ENCODE measurements around the gene MDFIC.
"Not testable (repeated sequence)": the region's sequence is repeated elsewhere in the genome, so short reads cannot be mapped to it uniquely, and the experiment has no call there.

The MDFIC gene, protein sequence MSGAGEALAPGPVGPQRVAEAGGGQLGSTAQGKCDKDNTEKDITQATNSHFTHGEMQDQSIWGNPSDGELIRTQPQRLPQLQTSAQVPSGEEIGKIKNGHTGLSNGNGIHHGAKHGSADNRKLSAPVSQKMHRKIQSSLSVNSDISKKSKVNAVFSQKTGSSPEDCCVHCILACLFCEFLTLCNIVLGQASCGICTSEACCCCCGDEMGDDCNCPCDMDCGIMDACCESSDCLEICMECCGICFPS

DNA sequence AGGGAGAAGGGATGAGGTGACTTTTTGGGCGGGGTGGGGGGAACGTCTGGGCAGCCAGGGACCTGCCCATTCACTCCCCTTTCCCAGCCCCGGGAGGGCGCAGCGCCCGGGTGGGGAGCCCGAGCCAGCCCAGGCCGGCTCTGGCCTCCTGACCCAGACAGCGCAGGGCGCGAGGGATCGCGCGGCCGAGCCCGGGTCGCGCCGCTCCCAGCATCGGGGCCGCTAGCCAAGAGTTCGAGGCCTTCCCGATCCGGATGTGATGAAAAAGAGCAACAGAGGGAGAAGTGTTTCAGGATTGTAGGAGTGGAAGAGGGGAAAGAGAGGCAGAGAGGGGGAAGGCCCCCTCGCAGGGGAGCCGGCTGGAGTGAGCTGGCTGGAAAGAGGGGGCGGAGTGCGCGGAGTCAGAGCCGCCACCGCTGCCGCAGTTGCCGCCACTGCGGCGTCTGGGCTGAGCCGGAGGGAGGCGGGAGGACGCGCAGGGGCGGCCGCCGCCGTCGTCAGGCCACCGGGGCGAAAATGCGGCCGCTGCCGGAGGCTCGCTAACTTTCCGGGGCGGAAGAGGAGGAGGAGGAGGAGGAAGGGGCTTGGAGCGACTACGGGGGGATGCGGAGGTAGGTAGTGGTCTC lies at the start of gene MDFIC:
Gene MDFIC (plus strand): TSS at position 69 of the 626 bp plus-strand sequence. CDS start 940 bp downstream, outside the sequence.
- H3K4me1 Mint-ChIP-seq, result peaks cover 54% of the 10 kb centered on the region
- no peaks in the 10 kb centered on the region for H3K9me3 Mint-ChIP-seq
- peak within 1 kb of the TSS; percentile 99 for H3K27ac Mint-ChIP-seq
- no peak within 1 kb of the TSS for H3K4me3 Mint-ChIP-seq
- DNase-seq (ENCODE audit: low spot score in 2 of 2), result peak; percentile 63 to 85
- H3K36me3 Mint-ChIP-seq, result peaks cover 48% of the 10 kb centered on the region
- ATAC-seq, result peak; percentile 78

DNA sequence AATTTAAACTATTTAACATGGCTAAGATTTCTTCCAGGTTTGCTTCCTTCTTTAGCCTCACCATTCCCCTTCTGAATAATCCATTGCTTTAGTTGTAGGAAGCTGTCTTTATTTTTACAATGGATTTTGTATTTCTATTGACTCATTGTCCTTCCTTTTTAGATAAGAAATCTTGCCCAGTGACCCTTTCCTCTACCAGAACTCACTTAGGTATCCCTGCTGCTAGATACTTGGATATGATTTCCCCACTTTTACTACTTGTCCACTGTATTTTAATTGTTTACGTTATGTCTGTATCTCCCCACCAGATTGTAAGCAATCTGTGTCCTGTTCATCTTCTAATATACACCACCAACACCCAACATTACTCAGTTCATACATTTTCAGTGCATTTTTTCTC lies 47.7 kb upstream of the MDFIC start:
- Mint-ChIP-seq H3K27ac (no peak overlapping the region), H3K4me3 (no peak overlapping the region), H3K9me3 (peaks cover 6% of the 10 kb centered on the region), H3K36me3 (no peaks in the 10 kb centered on the region), H3K4me1 (no peaks in the 10 kb centered on the region)
- no peak for DNase-seq (ENCODE audit: low spot score in 2 of 2)
- ATAC-seq, result no peak

DNA sequence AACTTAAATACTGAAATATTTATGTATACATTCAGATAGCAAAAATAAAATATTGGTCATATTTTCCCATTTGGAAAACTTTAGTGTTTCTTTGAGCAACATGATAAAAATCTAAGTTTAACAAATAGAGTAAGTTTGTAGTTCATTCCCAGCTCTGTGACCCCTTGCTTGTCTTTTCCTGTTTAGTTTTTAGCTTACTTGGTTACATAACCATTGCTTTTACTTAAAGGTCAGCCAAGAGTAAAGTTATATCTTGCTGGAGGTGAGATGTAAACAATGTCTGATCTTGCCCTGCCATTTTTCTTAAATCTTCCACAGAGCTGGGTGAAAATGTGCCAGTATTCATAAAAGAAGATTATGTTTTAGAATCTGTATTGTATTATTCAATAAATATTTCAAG lies 46.7 kb upstream of the MDFIC start:
- no peaks in the 10 kb centered on the region for H3K4me1 Mint-ChIP-seq
- no peak for ATAC-seq

DNA sequence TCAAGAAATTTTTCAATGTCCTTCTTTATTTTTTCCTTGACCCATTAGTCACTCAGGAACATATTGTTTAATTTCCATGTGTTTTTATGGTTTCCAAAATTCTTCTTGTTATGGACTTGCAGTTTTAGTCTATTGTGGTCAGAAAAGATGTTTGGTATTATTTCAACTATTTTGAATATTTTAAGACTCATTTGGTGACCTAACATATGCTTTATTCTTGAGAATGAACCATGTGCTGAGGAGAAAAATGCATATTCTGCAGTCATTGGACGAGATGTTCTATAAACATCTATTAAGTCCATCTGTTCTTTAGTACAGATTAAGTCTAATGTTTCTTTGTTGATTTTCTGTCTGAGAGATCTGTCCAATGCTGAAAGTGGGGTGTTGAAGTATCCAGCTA lies 42.3 kb upstream of the MDFIC start:
- no peak overlapping the region for H3K27ac Mint-ChIP-seq
- H3K4me3 Mint-ChIP-seq, result no peak overlapping the region
- no peaks in the 10 kb centered on the region for H3K36me3 Mint-ChIP-seq
- no peak for DNase-seq (ENCODE audit: low spot score in 2 of 2)
- no peaks in the 10 kb centered on the region for H3K4me1 Mint-ChIP-seq
- ATAC-seq, result no peak
- peaks cover 17% of the 10 kb centered on the region for H3K9me3 Mint-ChIP-seq

More for the DNA sequence above, 46.7 kb upstream of the MDFIC start:
- Mint-ChIP-seq H3K27ac (no peak overlapping the region), H3K4me3 (no peak overlapping the region), H3K9me3 (peaks cover 8% of the 10 kb centered on the region), H3K36me3 (no peaks in the 10 kb centered on the region)
- DNase-seq (ENCODE audit: low spot score in 2 of 2), result no peak

DNA sequence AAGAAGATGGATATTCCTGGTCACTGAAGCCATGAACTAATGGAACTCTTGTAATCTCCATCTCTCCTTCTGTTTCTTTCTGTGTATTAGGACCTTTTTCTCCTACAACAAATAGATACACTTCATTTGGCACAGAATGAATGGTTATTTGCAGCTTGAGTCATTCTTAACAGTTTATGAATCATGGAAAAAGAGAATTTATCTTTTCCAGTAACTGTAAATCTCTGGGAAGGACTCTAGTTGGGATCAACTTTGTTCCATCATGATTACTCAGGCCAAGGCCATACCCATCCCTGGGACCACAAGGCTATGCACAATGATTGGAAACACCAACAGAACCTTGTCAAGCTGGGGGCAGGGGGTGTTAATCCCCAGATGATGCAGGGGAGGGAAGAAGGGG lies 36.1 kb upstream of the MDFIC start:
- Mint-ChIP-seq H3K36me3 (peaks cover 17% of the 10 kb centered on the region), H3K4me1 (peaks cover 18% of the 10 kb centered on the region), H3K9me3 (peaks cover 9% of the 10 kb centered on the region), H3K27ac (no peak overlapping the region), H3K4me3 (no peak overlapping the region)
- no peak for ATAC-seq
- DNase-seq (ENCODE audit: low spot score in 2 of 2), result no peak

DNA sequence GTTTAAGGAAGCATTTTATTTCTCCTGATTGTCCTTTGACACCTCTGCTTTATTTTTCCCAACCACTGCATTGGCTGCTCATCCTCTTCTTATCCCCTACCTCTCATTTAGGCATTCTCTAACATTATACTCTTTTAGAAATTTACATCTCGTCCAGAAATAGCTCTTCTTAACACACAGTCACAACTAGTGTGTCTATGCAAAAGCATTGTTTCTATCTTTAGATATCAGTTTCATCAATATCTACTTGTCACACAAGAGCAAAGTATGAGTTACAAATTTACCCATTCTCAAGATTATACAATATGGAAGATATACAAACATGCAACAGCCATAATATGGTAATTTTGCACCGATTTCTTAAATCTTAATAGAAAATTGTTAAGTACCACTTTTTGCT lies 35.7 kb upstream of the MDFIC start:
- Mint-ChIP-seq H3K36me3 (peaks cover 17% of the 10 kb centered on the region), H3K9me3 (peaks cover 6% of the 10 kb centered on the region), H3K4me1 (peaks cover 18% of the 10 kb centered on the region), H3K27ac (no peak overlapping the region), H3K4me3 (no peak overlapping the region)
- ATAC-seq, result no peak
- no peak for DNase-seq (ENCODE audit: low spot score in 2 of 2)

DNA sequence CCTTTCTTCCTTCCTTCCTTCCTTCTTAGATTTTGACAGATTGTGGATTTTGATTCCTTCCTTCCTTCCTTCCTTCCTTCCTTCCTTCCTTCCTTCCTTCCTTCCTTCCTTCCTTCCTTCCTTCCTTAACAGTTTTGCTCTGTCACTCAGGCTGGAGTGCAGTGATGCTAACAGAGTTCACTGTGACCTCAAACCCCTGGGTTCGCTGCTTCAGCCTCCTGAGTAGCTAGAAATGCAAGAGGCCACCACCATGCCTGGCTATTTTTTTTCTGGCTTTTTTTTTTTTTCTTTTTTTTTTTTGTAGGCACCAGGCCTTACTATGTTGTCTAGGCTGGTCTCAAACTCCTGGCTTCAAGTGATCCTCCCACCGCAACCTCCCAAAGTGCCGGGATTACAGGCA lies 32.8 kb upstream of the MDFIC start:
- not testable (repeated sequence) for ATAC-seq; DNase-seq (ENCODE audit: low spot score in 2 of 2)

DNA sequence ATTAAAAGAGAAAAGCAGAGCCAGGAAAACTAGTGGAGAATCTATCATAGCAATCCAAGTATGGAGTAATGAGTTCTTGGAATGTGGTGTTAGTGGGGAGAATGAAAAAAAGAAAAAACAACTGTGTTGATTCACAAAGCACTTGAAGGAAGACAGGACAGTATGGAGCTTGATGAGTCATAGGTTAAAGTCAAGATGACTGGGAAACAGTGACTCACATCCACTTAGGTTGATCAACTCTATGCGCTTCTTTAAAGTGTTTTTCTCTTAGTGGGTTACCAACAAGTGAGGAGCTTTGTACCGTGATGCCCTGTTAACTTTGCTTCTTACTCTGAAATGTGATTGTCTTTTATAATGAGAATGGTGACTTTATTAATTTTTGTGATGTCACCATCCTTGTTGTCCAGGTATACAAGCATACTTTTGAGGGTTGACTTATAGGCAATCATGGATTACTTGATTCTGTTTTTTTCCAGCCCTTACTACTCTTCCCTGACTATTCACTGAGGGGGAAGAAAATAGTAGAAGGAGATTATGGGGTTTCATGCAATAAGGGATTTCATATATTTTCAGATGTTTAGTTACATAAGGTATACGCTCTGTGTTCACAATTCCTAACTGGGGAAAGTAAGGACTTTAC lies 32.1 kb upstream of the MDFIC start:
- peaks cover 23% of the 10 kb centered on the region for H3K4me1 Mint-ChIP-seq
- H3K9me3 Mint-ChIP-seq, result peaks cover 4% of the 10 kb centered on the region
- H3K27ac Mint-ChIP-seq, result peak overlapping the region; percentile 92
- DNase-seq (ENCODE audit: low spot score in 2 of 2) (no peak), ATAC-seq (peak; percentile 100)
- H3K36me3 Mint-ChIP-seq, result peaks cover 17% of the 10 kb centered on the region
- H3K4me3 Mint-ChIP-seq, result no peak overlapping the region

More for the DNA sequence above, 32.8 kb upstream of the MDFIC start:
- Mint-ChIP-seq H3K36me3 (peaks cover 17% of the 10 kb centered on the region), H3K27ac (peak overlapping the region; percentile 92), H3K4me1 (peaks cover 23% of the 10 kb centered on the region)
- not testable (repeated sequence) for H3K4me3 Mint-ChIP-seq, H3K9me3 Mint-ChIP-seq

DNA sequence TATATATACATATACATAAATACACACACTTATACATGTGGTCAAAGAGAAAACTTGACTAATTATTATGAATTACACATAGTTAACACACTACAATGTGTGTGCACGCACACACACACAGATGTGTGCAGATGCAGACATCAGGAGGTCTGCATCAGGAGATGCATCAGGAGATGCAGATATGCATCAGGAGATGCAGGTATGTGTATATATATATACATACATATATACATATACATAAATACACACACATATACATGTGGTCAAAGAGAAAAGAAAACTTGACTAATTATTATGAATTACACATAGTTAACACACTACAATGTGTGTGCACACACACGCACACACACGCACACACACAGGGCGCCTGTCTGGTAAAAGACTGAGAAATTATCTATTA lies 31.3 kb upstream of the MDFIC start:
- no peak overlapping the region for H3K27ac Mint-ChIP-seq
- ATAC-seq (no peak), DNase-seq (ENCODE audit: low spot score in 2 of 2) (no peak)
- peaks cover 17% of the 10 kb centered on the region for H3K36me3 Mint-ChIP-seq
- H3K4me1 Mint-ChIP-seq, result peaks cover 23% of the 10 kb centered on the region
- peaks cover 4% of the 10 kb centered on the region for H3K9me3 Mint-ChIP-seq
- no peak overlapping the region for H3K4me3 Mint-ChIP-seq

DNA sequence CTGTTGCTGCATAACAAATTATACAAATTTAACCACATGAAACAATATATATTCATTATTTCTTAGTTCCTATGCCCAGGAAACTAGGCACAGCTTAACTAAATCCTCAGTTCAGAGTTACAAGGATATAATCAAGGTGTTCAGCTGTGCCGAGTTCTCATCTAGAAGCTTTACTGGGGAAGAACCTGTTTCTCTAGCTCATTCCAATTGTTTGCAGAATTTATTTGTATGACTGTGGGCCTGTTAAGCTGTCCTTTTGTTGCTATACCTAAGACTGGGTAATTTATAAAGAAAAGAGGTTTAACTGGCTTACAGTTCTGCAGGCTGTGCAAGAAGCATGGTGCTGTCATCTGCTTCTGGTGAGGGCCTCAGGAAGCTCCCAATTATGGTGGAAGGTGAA lies 21.8 kb upstream of the MDFIC start:
- no peak for ATAC-seq
- no peak for DNase-seq (ENCODE audit: low spot score in 2 of 2)

DNA sequence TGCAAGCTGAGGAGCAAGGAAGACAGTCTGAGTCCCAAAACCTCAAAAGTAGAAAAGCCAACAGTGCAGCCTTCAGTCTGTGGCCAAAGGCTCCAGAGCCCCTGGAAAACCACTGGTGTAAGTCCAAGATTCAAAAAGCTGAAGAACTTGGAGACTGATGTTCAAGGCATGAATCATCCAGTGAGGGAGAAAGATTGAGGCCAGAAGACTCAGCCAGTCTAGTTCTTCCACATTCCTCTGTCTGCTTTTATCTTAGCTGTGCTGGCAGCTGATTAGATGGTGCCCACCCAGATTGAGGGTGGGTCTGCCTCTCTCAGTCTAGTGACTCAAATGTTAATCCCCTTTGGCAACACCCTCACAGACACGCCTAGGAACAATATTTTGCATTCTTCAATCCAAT lies 20.1 kb upstream of the MDFIC start:
- no peaks in the 10 kb centered on the region for H3K9me3 Mint-ChIP-seq

More for the DNA sequence above, 21.8 kb upstream of the MDFIC start:
- H3K4me3 Mint-ChIP-seq, result no peak overlapping the region
- no peak overlapping the region for H3K27ac Mint-ChIP-seq
- no peaks in the 10 kb centered on the region for H3K36me3 Mint-ChIP-seq
- no peaks in the 10 kb centered on the region for H3K4me1 Mint-ChIP-seq
- H3K9me3 Mint-ChIP-seq, result no peaks in the 10 kb centered on the region

DNA sequence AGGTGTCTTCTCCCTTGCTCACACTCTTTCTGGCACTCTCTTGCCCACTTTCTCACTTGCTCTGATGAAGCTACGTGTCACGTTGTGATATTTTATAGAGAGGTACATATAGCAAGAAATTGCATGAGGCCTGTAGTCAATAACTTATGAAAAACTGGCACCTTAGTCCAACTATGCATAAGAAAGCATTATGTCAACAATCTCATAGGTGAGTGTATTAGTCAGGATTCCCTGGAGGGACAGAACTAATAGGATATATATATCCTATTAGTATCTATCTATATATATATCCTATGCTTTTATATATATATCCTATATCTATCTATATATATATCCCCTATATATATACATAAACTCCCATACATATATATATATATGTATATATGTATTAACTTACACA lies 18.8 kb upstream of the MDFIC start:
- ATAC-seq (no peak), DNase-seq (ENCODE audit: low spot score in 2 of 2) (no peak)
- Mint-ChIP-seq H3K9me3 (no peaks in the 10 kb centered on the region), H3K27ac (no peak overlapping the region), H3K4me1 (no peaks in the 10 kb centered on the region), H3K4me3 (no peak overlapping the region), H3K36me3 (no peaks in the 10 kb centered on the region)

More for the DNA sequence above, 20.1 kb upstream of the MDFIC start:
- no peaks in the 10 kb centered on the region for H3K36me3 Mint-ChIP-seq
- no peak for DNase-seq (ENCODE audit: low spot score in 2 of 2)
- no peak overlapping the region for H3K27ac Mint-ChIP-seq
- H3K4me3 Mint-ChIP-seq, result no peak overlapping the region
- no peak for ATAC-seq
- H3K4me1 Mint-ChIP-seq, result no peaks in the 10 kb centered on the region

DNA sequence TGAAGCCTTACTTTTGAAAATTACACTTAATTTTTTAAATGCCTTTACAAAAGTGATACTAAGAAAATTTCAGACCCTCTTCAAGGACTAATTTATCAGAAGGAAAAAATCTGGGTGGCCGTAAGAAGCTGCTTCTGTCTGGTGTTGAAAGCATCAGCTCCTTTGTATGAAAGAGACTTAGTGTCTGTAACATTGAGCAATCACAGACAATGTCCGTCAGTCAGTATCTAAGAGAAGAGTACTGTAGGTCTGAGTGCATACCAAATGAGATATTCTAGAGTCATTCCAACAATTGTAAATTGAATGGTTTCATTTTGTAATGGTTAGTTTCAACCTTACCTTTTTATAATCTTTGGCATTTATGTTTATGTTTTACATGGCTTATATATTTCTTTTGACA lies 11.1 kb upstream of the MDFIC start:
- Mint-ChIP-seq H3K27ac (no peak overlapping the region), H3K36me3 (no peaks in the 10 kb centered on the region), H3K4me1 (peaks cover 10% of the 10 kb centered on the region), H3K9me3 (peaks cover 6% of the 10 kb centered on the region), H3K4me3 (no peak overlapping the region)
- DNase-seq (ENCODE audit: low spot score in 2 of 2) (no peak), ATAC-seq (no peak)

DNA sequence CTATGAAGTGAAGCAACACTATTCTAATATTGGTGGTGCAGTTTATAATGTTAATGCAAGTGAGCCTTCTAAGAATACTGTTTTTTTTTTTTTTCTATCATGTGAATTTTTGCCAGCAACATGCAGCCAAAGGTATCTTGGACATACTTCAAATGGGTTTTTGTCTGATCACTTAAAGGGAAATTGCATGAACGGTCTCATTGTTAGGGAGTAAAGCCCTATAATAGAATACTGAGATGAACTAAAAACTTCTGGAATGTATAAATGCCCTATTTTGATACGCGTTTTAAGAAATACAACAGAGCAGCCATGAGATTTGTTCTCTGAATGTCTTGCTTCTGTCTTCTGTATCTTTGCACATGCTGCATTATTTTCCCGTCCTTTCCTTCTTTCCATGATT lies 10.5 kb upstream of the MDFIC start:
- ATAC-seq (no peak), DNase-seq (ENCODE audit: low spot score in 2 of 2) (no peak)
- peaks cover 6% of the 10 kb centered on the region for H3K9me3 Mint-ChIP-seq
- H3K27ac Mint-ChIP-seq, result no peak overlapping the region
- H3K4me1 Mint-ChIP-seq, result peaks cover 16% of the 10 kb centered on the region
- H3K36me3 Mint-ChIP-seq, result peaks cover 3% of the 10 kb centered on the region
- H3K4me3 Mint-ChIP-seq, result no peak overlapping the region

DNA sequence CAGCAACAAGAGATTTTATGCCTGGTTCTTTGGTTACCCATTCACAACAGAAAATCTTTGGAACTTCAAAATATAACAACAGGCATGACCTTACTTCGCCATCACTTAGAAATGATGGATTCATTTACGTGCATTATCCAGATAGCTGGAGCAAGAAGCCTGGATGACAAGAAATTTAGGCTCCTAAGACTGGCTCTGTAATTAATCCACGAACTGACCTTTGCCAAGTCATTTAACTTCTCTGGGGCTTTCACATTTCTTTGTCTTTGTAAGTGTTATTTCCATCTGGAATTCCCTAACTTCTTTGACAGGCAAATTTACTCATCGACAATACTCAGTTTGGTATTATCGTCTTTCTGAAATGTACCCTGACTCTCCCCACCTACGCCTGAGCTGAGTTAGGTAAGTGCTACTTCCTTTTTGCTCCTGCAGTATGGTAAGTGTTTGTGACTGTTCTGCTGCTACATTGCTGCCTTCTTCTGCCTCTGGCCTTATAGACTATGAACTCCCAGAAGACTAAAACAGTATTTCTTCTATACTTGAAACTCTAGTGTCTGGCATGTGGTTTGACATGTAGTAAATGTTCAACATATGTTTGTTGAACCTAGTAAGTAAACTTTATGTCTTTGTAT lies 5.5 kb upstream of the MDFIC start:
- Mint-ChIP-seq H3K4me3 (no peak overlapping the region), H3K36me3 (peaks cover 15% of the 10 kb centered on the region), H3K27ac (peak overlapping the region; percentile 93), H3K9me3 (peaks cover 6% of the 10 kb centered on the region), H3K4me1 (peaks cover 62% of the 10 kb centered on the region)
- DNase-seq (ENCODE audit: low spot score in 2 of 2), result no peak
- ATAC-seq, result peak; percentile 92

All from stimulated activated effector memory CD8-positive, alpha-beta T cell treated with anti-CD3 and anti-CD28 coated beads, Interleukin-12 subunit alpha, Interleukin-12 subunit beta, amount 100 ng/mL, for 72 hours (primary cell).